HL-60/S4 treated with phorbol 12-myristate 13-acetate at 8.2 ng/mL for 4 days and 3 days (cell line): Measurements from ENCODE around the gene MAST4.
"Not testable (repeated sequence)": the region's sequence is repeated elsewhere in the genome, so short reads cannot be mapped to it uniquely, and the experiment has no call there.

Experiments
- in situ Hi-C: fragments of 300-500 bp; cut with MboI; formaldehyde crosslinking; loops from 2 replicates; pipeline ENCODE4 v1.15.0; 2022; ENCODE audit warnings: low sequenced_read_pairs

The MAST4 gene

GRCh38 chr5:67102708-67103107 lies 506.5 kb downstream of the MAST4 start:
- in situ Hi-C loops = no loop called here

- in situ Hi-C loops = no loop called here
Observed at GRCh38 chr5:67104859-67105258, 508.7 kb downstream of the MAST4 start.

DNA sequence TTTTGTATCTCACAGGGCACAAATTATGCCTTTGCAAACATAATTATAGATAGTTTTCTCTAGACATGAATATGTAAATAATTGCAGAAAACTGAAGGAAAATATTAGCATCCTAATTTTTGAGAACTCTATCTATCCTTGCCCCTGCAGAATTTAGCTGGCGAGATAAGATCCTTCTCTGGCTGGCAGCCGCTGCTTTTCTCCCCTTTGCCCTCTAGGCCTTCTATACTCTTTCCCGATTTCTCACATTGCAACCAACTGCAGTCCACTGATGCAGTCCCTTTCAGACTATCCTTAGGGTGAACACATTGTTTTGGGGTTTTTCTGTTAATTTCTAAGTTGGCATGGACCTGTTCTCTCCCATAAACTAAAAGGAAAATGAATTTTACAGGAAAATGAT lies 509.1 kb downstream of the MAST4 start:
- in situ Hi-C loops = no loop called here

- in situ Hi-C loops = no loop called here
Observed at GRCh38 chr5:67106626-67107342, 510.6 kb downstream of the MAST4 start.

- in situ Hi-C loops = no loop called here
Observed at GRCh38 chr5:67111779-67112178, 515.6 kb downstream of the MAST4 start.

- in situ Hi-C loops = no loop called here
Observed at GRCh38 chr5:67115246-67115645, 519.1 kb downstream of the MAST4 start.

- in situ Hi-C loops = no loop called here
Observed at GRCh38 chr5:67115817-67116216, 519.6 kb downstream of the MAST4 start.

DNA sequence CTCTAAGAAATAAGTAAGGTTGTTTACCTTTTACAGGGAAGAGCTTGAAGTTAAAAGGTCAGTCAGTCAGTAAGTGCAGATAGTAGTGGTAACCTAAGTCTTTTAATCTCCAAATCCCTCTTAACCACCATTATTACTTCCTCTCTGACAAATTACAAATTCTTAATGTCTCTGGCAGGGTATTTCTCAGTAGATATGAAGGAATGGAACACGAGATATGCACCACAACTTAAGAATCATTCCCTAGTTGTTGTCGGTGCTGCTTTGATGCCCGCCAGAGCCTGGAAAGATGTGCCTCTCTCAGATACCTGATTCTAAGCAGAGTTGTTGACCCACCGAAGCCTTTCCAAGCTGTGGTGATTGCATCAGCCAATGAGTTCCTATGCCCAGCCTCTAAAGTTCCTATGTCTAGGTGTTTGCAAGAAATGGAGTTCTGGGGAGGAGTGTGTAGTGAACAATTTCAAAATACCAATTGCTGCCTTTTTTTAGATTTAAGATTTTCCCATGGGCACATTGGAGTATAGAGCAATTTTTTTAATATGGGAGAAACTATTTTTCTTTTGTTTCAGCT lies 521.9 kb downstream of the MAST4 start:
- in situ Hi-C loops = no loop called here

DNA sequence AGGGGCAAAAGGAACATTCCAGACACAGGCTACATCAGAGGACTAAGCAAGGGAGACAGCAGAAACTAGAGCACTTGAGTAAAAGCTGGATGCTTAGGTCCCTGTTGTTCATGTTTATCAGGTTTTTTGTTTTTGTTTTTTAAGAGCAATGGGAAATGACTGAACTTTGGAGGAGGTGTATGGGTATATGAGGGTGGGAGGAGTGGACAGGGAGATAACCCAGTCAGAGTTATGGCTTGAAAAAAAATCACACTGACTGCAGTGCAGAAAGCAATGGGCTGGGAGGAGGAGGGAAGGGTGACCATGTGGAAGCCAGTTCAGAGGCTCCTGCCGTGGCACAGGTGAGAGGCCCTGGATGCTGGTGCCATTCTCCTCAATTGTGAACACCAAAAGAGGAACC lies 522.8 kb downstream of the MAST4 start:
- in situ Hi-C loops = no loop called here

DNA sequence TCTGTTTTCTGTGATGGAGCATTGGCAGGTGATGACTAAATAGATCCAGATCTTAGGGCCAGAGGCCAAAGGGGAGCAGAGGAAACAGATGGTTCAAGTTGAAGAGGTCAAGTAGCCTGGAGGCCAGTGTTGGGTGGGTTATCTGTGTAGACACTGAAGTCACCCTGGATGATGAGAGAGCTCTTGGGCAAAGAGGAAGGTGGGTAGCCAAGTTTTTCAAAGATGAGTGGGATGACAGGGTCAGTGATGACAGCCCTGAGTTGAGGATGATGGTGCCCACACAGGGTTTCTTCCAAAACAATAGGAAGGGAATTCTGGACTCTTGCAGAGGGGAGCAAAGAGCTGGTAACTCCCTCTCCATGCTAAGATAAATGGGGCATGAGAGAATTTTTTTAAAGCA lies 523.8 kb downstream of the MAST4 start:
- in situ Hi-C loops = no loop called here

- in situ Hi-C loops = no loop called here
Observed at GRCh38 chr5:67123819-67124218, 527.6 kb downstream of the MAST4 start.

DNA sequence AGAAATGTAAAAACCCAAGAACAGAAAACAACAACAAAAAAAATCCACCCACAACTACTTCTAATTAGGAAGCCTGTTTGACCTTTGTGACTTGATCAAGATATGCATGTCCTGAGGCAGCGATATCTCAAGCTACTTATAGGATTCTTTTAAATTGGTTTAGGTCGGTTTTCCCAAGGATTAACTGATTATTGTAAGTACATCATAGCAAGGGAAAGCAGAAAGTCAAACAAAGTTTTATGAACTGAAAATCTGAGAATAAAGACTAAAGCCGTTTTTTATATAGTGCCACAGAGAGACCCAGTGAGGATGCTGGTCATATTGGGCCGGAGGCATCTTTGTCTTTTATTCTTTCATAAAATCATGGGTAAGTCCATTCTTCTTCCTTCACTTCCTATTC lies 528.4 kb downstream of the MAST4 start:
- in situ Hi-C loops = no loop called here

- in situ Hi-C loops = not testable (repeated sequence)
Observed at GRCh38 chr5:67127347-67127895, 531.2 kb downstream of the MAST4 start.

GRCh38 chr5:67129768-67130167 lies 533.6 kb downstream of the MAST4 start:
- in situ Hi-C loops = no loop called here

DNA sequence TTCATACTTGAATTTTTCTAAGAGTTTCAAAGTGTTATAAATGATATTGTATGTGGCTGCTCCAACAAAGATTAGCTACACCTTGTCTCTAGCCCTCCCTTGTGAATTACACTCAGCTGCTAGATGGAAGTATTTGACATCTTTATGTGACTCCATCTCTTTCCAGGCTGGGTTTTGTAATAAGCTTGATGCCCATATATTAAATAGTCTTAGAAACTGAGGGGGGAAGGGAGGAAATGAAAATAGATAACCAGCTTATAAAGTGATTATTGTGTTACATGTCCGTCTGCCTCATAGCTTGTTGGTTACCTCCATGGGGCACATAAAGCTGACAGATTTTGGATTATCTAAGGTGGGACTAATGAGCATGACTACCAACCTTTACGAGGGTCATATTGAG lies 537.0 kb downstream of the MAST4 start:
- in situ Hi-C loops = no loop called here

DNA sequence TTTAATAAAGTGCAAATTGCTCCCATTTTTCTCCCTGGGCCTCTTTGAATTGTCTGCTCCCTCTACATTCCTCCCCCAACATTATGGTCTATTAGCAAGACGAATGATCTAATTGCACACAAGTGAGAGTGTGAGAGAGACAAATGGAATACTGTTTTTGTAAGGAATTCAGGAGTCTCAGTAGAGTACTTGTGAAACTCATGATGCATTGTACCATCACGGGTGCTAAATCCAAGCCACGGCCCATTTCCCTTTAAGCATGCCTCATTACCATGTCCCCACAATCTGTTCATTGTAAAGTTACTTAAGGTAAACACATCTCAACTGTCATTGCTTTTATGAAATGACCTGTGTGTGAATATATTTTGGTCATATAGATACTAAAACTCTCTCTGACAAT lies 537.6 kb downstream of the MAST4 start:
- in situ Hi-C loops = no loop called here

DNA sequence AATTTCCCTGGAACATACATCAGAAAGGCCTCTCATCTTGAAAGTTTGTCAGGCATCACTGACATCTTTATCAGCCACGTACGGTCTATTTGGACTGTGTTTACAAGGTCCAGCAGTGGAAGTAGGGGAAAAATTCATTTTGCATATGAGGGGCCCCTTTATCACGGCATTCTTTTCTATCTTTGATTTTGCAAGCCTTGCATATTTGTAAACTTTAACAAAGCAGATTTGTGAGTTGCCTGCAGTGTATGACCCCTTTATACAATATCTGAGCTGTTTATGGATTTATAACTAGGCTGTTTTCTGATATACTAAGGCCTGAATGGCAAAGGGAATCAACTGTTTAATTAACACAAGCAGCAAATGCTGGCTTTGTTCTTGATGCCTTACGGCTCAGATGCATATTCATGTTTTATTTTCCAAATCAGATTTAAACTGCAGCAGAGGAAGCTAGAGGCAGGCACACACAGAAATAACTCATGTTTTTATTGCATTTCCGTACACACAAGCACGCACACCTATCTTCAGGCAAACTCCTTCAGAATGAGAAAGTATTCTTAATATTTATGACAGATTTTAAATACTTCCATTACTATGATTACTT lies 539.3 kb downstream of the MAST4 start:
- in situ Hi-C loops = no loop called here

GRCh38 chr5:67139030-67139429 lies 542.8 kb downstream of the MAST4 start:
- in situ Hi-C loops = no loop called here

GRCh38 chr5:67140413-67140812 lies 544.2 kb downstream of the MAST4 start:
- in situ Hi-C loops = no loop called here

- in situ Hi-C loops = no loop called here
Observed at GRCh38 chr5:67141644-67142043, 545.5 kb downstream of the MAST4 start.

- in situ Hi-C loops = no loop called here
Observed at GRCh38 chr5:67142816-67143215, 546.6 kb downstream of the MAST4 start.

DNA sequence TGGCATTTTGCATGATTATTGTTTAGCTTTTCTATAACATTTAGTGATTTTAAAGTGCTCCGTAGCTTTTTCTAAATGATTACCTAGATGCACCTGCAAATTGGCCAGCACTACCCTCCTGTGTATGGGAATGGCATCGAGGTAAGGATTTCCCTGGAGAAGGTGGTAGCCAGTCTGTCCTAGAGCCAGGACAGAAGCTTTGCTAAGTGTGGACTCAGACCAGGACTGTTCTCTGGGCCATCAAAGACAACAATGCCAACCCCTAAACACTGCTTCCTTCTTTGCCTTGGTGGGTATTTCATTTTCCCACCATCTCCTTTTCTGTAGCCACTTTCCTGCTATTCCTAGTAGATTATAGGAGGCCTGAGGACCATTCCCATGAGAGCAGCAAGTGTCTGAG lies 547.4 kb downstream of the MAST4 start:
- in situ Hi-C loops = no loop called here
